GM23338 (cell line): Measurements from ENCODE around the gene KCNIP3. TPM values are rescaled to one million over a fixed set of nuclear protein-coding genes. Genes with fewer than 3 reads are reported as not detected.

Experiments
- CREB1 ChIP-seq: fragments of 250-450 bp; sonication (Bioruptor Pico); IDR thresholded peaks from 2 replicates; pipeline ENCODE4 v1.5.0; 2020; ENCODE audit warnings: low read depth, mild to moderate bottlenecking, moderate library complexity
- EZH2phosphoT487 ChIP-seq: fragments of 200-600 bp; sonication (generic); IDR thresholded peaks from one replicate; pipeline ENCODE4 v1.8.1; 2018; ENCODE audit warnings: antibody characterized with exemption; ENCODE audit not compliant: unreplicated experiment
- ZNF114 ChIP-seq: fragments of 250-450 bp; sonication (Bioruptor Pico); IDR thresholded peaks from 2 replicates; pipeline ENCODE4 v1.5.0; 2020; ENCODE audit warnings: mild to moderate bottlenecking, moderate library complexity
- ZNF331 ChIP-seq: fragments of 250-450 bp; sonication (Bioruptor Pico); IDR thresholded peaks from 2 replicates; pipeline ENCODE4 v1.5.0; 2020; ENCODE audit warnings: low read depth, mild to moderate bottlenecking, moderate library complexity
- polyA plus RNA-seq: library from polyadenylated mRNA; unstranded; fragments of >200 nt; fragmentation: Nextera tagmentation; extraction: Ambion mirVana; gene quantifications from 2 replicates; pipeline ENCODE4 v1.2.1, GENCODE V29; 2016
- total RNA-seq: library from RNA; depleted of rRNA; stranded (reverse); fragments of >200 nt; shearing (Covaris generic); gene quantifications from 2 replicates; pipeline ENCODE4 v1.2.3, GENCODE V29; 2014
- TF ChIP-seq, protein P1 (sequence below): fragments of 250-450 bp; sonication (Bioruptor Pico); IDR thresholded peaks from 2 replicates; pipeline ENCODE4 v1.5.0; 2020; ENCODE audit warnings: mild to moderate bottlenecking, moderate library complexity
- TF ChIP-seq, protein P2 (sequence below): IDR thresholded peaks from one replicate; pipeline ENCODE4 v1.6.1; 2018; ENCODE audit warnings: antibody characterized with exemption; ENCODE audit not compliant: unreplicated experiment
- TF ChIP-seq, protein P3 (sequence below): IDR thresholded peaks from 2 replicates; pipeline ENCODE4 v1.6.1; 2016; ENCODE audit warnings: antibody characterized with exemption

KCNIP3 gene
- total and polyA plus RNA-seq, 2 experiments from 2014 or later, result 0.32 to 0.83 TPM

DNA sequence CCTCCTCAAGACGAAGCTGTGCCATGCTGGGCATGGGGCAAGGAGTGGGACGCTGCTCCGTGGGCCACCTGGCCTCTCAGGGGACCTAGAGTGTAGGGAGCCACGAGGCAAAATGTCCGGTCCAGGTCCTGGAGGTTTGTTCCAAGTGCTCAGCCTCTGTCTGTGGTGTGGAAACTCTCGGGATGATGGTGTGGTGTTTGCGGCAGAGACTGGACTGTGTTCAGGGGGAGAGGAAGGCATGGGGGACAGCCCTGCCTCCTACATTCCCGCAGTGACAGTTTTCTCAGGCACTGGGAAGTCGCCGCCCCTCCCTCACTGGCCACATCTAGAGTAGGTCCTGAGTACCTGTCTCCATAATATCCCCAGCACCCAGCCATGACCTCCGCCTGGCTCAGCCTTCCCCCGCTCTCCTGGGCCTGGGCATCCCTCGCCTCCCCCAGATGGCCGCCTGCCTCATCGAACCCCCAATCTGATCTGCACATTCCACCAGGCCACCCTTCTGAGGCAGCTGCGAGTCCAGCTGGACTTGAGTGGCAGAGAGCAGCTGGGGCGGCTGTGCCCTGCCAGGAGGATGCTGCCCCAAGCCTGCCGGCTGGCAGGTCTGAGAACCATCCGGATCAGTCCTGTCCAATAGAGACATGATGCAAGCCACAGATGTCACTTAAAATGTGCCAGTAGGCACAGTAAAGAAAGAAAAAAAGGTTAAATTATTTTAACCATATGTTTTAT, 6.2 kb downstream of the KCNIP3 start (continued):
- TF ChIP-seq, protein P1, sequence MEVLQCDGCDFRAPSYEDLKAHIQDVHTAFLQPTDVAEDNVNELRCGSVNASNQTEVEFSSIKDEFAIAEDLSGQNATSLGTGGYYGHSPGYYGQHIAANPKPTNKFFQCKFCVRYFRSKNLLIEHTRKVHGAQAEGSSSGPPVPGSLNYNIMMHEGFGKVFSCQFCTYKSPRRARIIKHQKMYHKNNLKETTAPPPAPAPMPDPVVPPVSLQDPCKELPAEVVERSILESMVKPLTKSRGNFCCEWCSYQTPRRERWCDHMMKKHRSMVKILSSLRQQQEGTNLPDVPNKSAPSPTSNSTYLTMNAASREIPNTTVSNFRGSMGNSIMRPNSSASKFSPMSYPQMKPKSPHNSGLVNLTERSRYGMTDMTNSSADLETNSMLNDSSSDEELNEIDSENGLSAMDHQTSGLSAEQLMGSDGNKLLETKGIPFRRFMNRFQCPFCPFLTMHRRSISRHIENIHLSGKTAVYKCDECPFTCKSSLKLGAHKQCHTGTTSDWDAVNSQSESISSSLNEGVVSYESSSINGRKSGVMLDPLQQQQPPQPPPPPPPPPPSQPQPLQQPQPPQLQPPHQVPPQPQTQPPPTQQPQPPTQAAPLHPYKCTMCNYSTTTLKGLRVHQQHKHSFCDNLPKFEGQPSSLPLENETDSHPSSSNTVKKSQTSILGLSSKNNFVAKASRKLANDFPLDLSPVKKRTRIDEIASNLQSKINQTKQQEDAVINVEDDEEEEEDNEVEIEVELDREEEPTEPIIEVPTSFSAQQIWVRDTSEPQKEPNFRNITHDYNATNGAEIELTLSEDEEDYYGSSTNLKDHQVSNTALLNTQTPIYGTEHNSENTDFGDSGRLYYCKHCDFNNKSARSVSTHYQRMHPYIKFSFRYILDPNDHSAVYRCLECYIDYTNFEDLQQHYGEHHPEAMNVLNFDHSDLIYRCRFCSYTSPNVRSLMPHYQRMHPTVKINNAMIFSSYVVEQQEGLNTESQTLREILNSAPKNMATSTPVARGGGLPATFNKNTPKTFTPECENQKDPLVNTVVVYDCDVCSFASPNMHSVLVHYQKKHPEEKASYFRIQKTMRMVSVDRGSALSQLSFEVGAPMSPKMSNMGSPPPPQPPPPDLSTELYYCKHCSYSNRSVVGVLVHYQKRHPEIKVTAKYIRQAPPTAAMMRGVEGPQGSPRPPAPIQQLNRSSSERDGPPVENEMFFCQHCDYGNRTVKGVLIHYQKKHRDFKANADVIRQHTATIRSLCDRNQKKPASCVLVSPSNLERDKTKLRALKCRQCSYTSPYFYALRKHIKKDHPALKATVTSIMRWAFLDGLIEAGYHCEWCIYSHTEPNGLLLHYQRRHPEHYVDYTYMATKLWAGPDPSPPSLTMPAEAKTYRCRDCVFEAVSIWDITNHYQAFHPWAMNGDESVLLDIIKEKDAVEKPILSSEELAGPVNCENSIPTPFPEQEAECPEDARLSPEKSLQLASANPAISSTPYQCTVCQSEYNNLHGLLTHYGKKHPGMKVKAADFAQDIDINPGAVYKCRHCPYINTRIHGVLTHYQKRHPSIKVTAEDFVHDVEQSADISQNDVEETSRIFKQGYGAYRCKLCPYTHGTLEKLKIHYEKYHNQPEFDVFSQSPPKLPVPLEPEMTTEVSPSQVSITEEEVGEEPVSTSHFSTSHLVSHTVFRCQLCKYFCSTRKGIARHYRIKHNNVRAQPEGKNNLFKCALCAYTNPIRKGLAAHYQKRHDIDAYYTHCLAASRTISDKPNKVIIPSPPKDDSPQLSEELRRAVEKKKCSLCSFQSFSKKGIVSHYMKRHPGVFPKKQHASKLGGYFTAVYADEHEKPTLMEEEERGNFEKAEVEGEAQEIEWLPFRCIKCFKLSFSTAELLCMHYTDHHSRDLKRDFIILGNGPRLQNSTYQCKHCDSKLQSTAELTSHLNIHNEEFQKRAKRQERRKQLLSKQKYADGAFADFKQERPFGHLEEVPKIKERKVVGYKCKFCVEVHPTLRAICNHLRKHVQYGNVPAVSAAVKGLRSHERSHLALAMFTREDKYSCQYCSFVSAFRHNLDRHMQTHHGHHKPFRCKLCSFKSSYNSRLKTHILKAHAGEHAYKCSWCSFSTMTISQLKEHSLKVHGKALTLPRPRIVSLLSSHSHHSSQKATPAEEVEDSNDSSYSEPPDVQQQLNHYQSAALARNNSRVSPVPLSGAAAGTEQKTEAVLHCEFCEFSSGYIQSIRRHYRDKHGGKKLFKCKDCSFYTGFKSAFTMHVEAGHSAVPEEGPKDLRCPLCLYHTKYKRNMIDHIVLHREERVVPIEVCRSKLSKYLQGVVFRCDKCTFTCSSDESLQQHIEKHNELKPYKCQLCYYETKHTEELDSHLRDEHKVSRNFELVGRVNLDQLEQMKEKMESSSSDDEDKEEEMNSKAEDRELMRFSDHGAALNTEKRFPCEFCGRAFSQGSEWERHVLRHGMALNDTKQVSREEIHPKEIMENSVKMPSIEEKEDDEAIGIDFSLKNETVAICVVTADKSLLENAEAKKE, result no peak
- TF ChIP-seq CREB1 (CRISPR knock-in tag) (no peak), ZNF331 (no peak), EZH2phosphoT487 (no peak), ZNF114 (no peak)
- TF ChIP-seq, protein P2, sequence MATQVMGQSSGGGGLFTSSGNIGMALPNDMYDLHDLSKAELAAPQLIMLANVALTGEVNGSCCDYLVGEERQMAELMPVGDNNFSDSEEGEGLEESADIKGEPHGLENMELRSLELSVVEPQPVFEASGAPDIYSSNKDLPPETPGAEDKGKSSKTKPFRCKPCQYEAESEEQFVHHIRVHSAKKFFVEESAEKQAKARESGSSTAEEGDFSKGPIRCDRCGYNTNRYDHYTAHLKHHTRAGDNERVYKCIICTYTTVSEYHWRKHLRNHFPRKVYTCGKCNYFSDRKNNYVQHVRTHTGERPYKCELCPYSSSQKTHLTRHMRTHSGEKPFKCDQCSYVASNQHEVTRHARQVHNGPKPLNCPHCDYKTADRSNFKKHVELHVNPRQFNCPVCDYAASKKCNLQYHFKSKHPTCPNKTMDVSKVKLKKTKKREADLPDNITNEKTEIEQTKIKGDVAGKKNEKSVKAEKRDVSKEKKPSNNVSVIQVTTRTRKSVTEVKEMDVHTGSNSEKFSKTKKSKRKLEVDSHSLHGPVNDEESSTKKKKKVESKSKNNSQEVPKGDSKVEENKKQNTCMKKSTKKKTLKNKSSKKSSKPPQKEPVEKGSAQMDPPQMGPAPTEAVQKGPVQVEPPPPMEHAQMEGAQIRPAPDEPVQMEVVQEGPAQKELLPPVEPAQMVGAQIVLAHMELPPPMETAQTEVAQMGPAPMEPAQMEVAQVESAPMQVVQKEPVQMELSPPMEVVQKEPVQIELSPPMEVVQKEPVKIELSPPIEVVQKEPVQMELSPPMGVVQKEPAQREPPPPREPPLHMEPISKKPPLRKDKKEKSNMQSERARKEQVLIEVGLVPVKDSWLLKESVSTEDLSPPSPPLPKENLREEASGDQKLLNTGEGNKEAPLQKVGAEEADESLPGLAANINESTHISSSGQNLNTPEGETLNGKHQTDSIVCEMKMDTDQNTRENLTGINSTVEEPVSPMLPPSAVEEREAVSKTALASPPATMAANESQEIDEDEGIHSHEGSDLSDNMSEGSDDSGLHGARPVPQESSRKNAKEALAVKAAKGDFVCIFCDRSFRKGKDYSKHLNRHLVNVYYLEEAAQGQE, result no peak
- TF ChIP-seq, protein P3, sequence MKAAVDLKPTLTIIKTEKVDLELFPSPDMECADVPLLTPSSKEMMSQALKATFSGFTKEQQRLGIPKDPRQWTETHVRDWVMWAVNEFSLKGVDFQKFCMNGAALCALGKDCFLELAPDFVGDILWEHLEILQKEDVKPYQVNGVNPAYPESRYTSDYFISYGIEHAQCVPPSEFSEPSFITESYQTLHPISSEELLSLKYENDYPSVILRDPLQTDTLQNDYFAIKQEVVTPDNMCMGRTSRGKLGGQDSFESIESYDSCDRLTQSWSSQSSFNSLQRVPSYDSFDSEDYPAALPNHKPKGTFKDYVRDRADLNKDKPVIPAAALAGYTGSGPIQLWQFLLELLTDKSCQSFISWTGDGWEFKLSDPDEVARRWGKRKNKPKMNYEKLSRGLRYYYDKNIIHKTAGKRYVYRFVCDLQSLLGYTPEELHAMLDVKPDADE, result no peak
